PC-3 (cell line): ENCODE results near the gene CEP76. TPM values are rescaled to one million over a fixed set of nuclear protein-coding genes. Genes with fewer than 3 reads are reported as not detected.
A peak's percentile ranks its signal among the peaks of the same experiment; 100 is the strongest.

Experiments
- ATAC-seq: fragments of 200-7000 bp; cut with Tn5 transposase; 2 replicates; pipeline ENCODE4 v1.9.1; 2020; ENCODE audit warnings: mild to moderate bottlenecking, moderate library complexity
- Bru-seq: library from RNA; stranded (reverse); fragments of 400-500 nt; gene quantifications from one replicate; lab custom pipeline; 2021; lab: Mats Ljungman, UMichigan
- BruChase-seq, 2 experiments: library from RNA; stranded (reverse); fragments of 400-500 nt; gene quantifications; one replicate each; lab custom pipeline; 2021; lab: Mats Ljungman, UMichigan
- BruUV-seq: library from RNA; stranded (reverse); fragments of 400-500 nt; replicated peaks from 2 replicates; lab custom pipeline; 2021; lab: Mats Ljungman, UMichigan
- CTCF ChIA-PET: fragments of 300-600 bp; sonication (Branson Sonifier 250); formaldehyde crosslinking; loops from one replicate; lab custom pipeline; 2022; ENCODE audit warnings: antibody characterized with exemption; lab: Charles Lee
- POLR2A ChIA-PET: fragments of 300-600 bp; sonication (Branson Sonifier 250); formaldehyde crosslinking; loops from one replicate; lab custom pipeline; 2022; ENCODE audit warnings: antibody characterized with exemption; ENCODE audit not compliant: unreplicated experiment; lab: Charles Lee
- DNase-seq: peaks from one replicate; pipeline ENCODE4 v3.0.0-alpha.2; 2015
- H2AFZ ChIP-seq: fragments of 300-600 bp; sonication (generic); 2 replicates; pipeline ENCODE4 v1.6.0; 2016; ENCODE audit warnings: antibody characterized with exemption, low read length
- H3F3A ChIP-seq: fragments of 300-600 bp; sonication (generic); one replicate; pipeline ENCODE4 v1.6.0; 2017; ENCODE audit warnings: antibody characterized with exemption, low read length, control low read depth, mild to moderate bottlenecking; ENCODE audit not compliant: unreplicated experiment
- H3K27ac ChIP-seq: fragments of 300-600 bp; sonication (generic); 2 replicates; pipeline ENCODE4 v1.5.1; 2016; ENCODE audit warnings: mild to moderate bottlenecking, low read length
- H3K27me3 ChIP-seq: fragments of 300-600 bp; sonication (generic); 2 replicates; pipeline ENCODE4 v1.6.1; 2016; ENCODE audit warnings: low read length, mixed read lengths
- H3K36me3 ChIP-seq: fragments of 300-600 bp; sonication (generic); 2 replicates; pipeline ENCODE4 v1.6.1; 2016; ENCODE audit warnings: low read depth, mixed run types, low read length, mixed read lengths
- H3K4me1 ChIP-seq: fragments of 300-600 bp; sonication (generic); 2 replicates; pipeline ENCODE4 v1.5.1; 2016; ENCODE audit warnings: low read length; ENCODE audit not compliant: insufficient read depth
- H3K4me2 ChIP-seq: fragments of 300-600 bp; sonication (generic); 2 replicates; pipeline ENCODE4 v1.6.0; 2016; ENCODE audit warnings: low read length
- H3K4me3 ChIP-seq: fragments of 300-600 bp; sonication (generic); 2 replicates; pipeline ENCODE4 v1.5.1; 2016; ENCODE audit warnings: mild to moderate bottlenecking, low read length, mixed read lengths
- H3K79me2 ChIP-seq: fragments of 300-600 bp; sonication (generic); 2 replicates; pipeline ENCODE4 v1.6.1; 2017; ENCODE audit warnings: low read length, mixed read lengths
- H3K9ac ChIP-seq: fragments of 300-600 bp; sonication (generic); 2 replicates; pipeline ENCODE4 v1.6.0; 2016; ENCODE audit warnings: mild to moderate bottlenecking, low read length
- H3K9me2 ChIP-seq: fragments of 300-600 bp; sonication (generic); replicated peaks from 2 replicates; pipeline ENCODE4 v1.6.1; 2016; ENCODE audit warnings: mixed run types, low read length, mixed read lengths
- H3K9me3 ChIP-seq: fragments of 300-600 bp; sonication (generic); 2 replicates; pipeline ENCODE4 v1.6.1; 2016; ENCODE audit warnings: low read length, mixed read lengths
- H4K20me1 ChIP-seq: fragments of 300-600 bp; sonication (generic); 2 replicates; pipeline ENCODE4 v1.6.1; 2016; ENCODE audit warnings: low read length, mixed read lengths
- CTCF ChIP-seq: fragments of 300-600 bp; sonication (generic); conservative IDR thresholded peaks from 2 replicates; pipeline ENCODE4 v1.5.1; 2017; ENCODE audit warnings: antibody characterized with exemption, low read depth, mild to moderate bottlenecking, low read length
- EZH2 ChIP-seq: fragments of 300-600 bp; sonication (generic); IDR thresholded peaks from one replicate; pipeline ENCODE4 v1.6.1; 2017; ENCODE audit warnings: antibody characterized with exemption, mild to moderate bottlenecking, low read length; ENCODE audit not compliant: unreplicated experiment
- EZH2phosphoT487 ChIP-seq: fragments of 300-600 bp; sonication (generic); IDR thresholded peaks from 2 replicates; pipeline ENCODE4 v1.6.1; 2018; ENCODE audit warnings: mild to moderate bottlenecking, antibody characterized with exemption, low read length, borderline replicate concordance
- intact Hi-C: fragments of 100-400 bp; cut with micrococcal nuclease; formaldehyde crosslinking; loops from 2 replicates; pipeline ENCODE4 v1.9.0; 2023
- long read RNA-seq: library from polyadenylated mRNA; unstranded; transcript quantifications from one replicate; pipeline ENCODE4 v2.0.0, GENCODE V29; 2021; ENCODE audit not compliant: unreplicated experiment
- total RNA-seq: library from RNA; depleted of rRNA; stranded (reverse); fragments of >200 nt; gene quantifications from 2 replicates; pipeline ENCODE4 v1.2.3, GENCODE V29; 2014; rRNA removed

The CEP76 gene
- total RNA-seq (13.5 and 25.1 TPM in 2 replicates), Bru-seq, nascent RNA (percentile 66 among the genes with signal in this experiment), BruChase-seq, experiment 1, labeled RNA remaining after a 6-hour chase (percentile 67 among the genes with signal in this experiment), BruChase-seq, experiment 2, labeled RNA remaining after a 2-hour chase (percentile 61 among the genes with signal in this experiment)
- long read RNA-seq, transcript CEP76-201 (12 exons, 2,939 nt): major isoform, 11 of 34 reads
- long read RNA-seq, partial matches to known transcripts: 4 of 34 reads
- long read RNA-seq, other reads (novel, unspliced or antisense): 16 of 34 reads

- H3K4me1 ChIP-seq: peaks cover 34% of the 10 kb centered on the region
- CTCF ChIA-PET: interaction anchor here (0.6 to 0.9 kb wide), 3 partner anchors 221 to 430 kb away, joined by 4 to 5 read pairs (median 4); no protein-coding TSS in a partner anchor
- H3K4me2 ChIP-seq: peak within 1 kb of the TSS; percentile 89
- peaks cover 21% of the 10 kb centered on the region for H3K36me3 ChIP-seq
- no peaks in the 10 kb centered on the region for H3K27me3 ChIP-seq
- no peaks in the 10 kb centered on the region for H4K20me1 ChIP-seq
- peak within 1 kb of the TSS; percentile 97 for H3K9ac ChIP-seq
- peak; percentile 84 for ATAC-seq
- peaks cover 81% of the 10 kb centered on the region for H3K79me2 ChIP-seq
- TSS peak; percentile 41 for BruUV-seq
- peak; percentile 88 for DNase-seq
- peak within 1 kb of the TSS; percentile 80 for H3K4me3 ChIP-seq
- peak within 1 kb of the TSS; percentile 84 for H3K27ac ChIP-seq
- TF ChIP-seq CTCF (no peak), EZH2 (no peak), EZH2phosphoT487 (no peak)
- peak within 1 kb of the TSS; percentile 96 for H2AFZ ChIP-seq
- no peaks in the 10 kb centered on the region for H3K9me3 ChIP-seq
- H3F3A ChIP-seq: peaks cover 5% of the 10 kb centered on the region
- no peaks in the 10 kb centered on the region for H3K9me2 ChIP-seq
- POLR2A ChIA-PET: interaction anchor here (0.6 to 0.8 kb wide), 6 partner anchors 8 to 417 kb away, joined by 3 to 9 read pairs (median 4); partner anchors contain the start of gene AFG3L2
- intact Hi-C loops: no loop called here
Measured at GRCh38 chr18:12702221-12703095, at the start of gene CEP76, which contains the start of gene PSMG2. TSS of gene CEP76 (minus strand) at chr18:12702723. CDS start at chr18:12702548, 175 bp downstream. TSS of gene PSMG2 (plus strand) at chr18:12703042. CDS start at chr18:12703108, 66 bp downstream.

- H2AFZ ChIP-seq: no peak overlapping the region
- CTCF ChIA-PET: interaction anchor here (0.6 kb wide), 1 partner anchor 16 kb away, joined by 3 read pairs; no protein-coding TSS in a partner anchor
- H3K27ac ChIP-seq: no peak overlapping the region
- intact Hi-C loops: no loop called here
- no peak for TF ChIP-seq EZH2
- TF ChIP-seq EZH2phosphoT487: no peak
- no peak for TF ChIP-seq CTCF
- H4K20me1 ChIP-seq: no peaks in the 10 kb centered on the region
- no peak for DNase-seq
- H3K9me3 ChIP-seq: no peaks in the 10 kb centered on the region
- no peaks in the 10 kb centered on the region for H3K27me3 ChIP-seq
- H3K79me2 ChIP-seq: no peaks in the 10 kb centered on the region
- no peaks in the 10 kb centered on the region for H3F3A ChIP-seq
- no peak overlapping the region for H3K9ac ChIP-seq
- H3K4me1 ChIP-seq: no peaks in the 10 kb centered on the region
- no peak overlapping the region for H3K4me3 ChIP-seq
- H3K36me3 ChIP-seq: no peaks in the 10 kb centered on the region
- POLR2A ChIA-PET: no interaction called here
- no TSS peak for BruUV-seq
- H3K9me2 ChIP-seq: no peaks in the 10 kb centered on the region
- ATAC-seq: no peak
- no peak overlapping the region for H3K4me2 ChIP-seq
Measured at GRCh38 chr18:12751891-12752290, 49.4 kb upstream of the CEP76 start.
